SK-MEL-5 (cell line): ENCODE results near the gene FHOD3. TPM values are rescaled to one million over a fixed set of nuclear protein-coding genes. Genes with fewer than 3 reads are reported as not detected.

Source experiments
- DNase-seq: peaks from one replicate; pipeline ENCODE4 v3.0.0-alpha.2; 2016; ENCODE audit warnings: low read depth, low spot score
- in situ Hi-C: cut with HindIII; loops from 2 replicates; pipeline ENCODE4 v1.10.0; 2016; ENCODE audit warnings: low sequenced_read_pairs, high pct_unique_total_duplicates, low pct_unique_long_range_greater_than_20kb
- total RNA-seq: library from RNA; depleted of rRNA; stranded (reverse); fragments of >200 nt; shearing (Covaris generic); gene quantifications from 2 replicates; pipeline ENCODE4 v1.2.3, GENCODE V29; 2014

FHOD3 gene
- total RNA-seq, 1 experiment from 2014 or later: 2.4 TPM

DNA sequence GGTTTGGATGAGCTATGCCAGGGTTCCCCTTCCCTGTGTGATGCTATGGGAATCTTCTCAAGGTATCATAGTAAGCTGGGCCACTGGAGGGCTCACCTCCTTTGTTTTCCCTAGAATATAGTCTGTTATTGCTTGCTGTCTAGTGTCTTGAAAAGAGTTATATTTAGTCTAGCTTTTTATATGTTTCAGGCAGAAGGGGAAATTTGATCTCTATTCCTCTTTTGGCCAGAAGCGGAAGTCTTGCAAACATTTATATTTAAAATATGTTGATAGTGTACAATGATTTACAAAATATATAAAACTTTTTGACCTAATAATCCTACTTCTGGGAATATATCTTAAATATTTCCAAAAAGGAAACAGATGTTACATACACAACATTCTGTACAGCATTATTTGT lies 260.7 kb downstream of the FHOD3 start:
- in situ Hi-C loops: no loop called here
- no peak for DNase-seq

DNA sequence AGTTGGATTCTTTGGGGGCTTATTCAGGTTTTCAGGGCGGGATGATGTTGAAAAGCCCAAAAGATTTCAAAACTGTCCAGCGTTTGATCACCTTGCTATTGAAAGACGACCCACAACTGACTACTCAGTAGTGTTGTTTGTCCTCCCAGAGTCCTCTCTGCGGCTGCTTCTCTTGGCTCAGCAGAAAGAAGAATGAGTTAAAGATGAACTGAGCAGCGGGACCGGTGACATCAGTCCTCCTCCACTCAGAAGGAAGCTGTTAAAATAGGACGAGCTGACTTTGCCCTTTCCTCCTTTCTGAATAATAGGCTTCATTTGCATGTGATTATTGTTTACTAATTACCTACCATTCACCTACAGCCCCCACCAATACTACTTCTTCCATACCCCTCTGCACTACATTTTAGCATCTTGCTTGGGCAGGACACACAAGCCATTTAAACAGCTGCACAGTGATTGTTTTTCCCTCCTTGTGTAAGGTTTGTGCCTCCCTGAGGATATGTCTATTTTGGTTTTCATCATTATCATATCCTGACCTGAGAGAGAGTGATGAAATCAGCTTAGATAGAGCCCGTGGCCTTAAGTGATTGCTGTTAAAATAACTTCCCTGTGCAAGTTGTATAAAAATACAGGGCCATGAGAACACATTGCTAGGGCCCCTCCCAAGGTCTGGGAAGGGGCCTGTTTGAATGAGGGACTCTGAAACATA lies 261.8 kb downstream of the FHOD3 start:
- in situ Hi-C loops: no loop called here
- DNase-seq: no peak

DNA sequence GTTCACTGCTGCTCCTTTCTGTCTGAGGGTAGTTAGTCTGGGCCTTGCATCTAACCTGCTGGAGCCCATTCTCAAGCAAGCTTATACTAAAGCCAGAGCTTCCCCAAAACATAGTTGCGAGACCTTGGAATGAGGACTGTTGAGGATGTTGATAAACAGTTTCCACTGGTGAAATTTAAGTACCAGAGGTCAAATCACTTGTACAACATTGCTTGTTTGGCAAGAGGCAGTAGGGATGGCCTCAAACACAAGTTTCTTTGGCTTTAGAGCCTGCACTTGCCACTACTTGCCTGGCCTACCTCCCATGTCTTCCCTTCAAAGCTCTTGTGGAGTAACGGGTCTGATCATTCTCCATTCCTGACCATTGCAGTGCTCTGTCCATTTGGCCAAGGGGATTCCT lies 262.7 kb downstream of the FHOD3 start:
- DNase-seq: no peak

DNA sequence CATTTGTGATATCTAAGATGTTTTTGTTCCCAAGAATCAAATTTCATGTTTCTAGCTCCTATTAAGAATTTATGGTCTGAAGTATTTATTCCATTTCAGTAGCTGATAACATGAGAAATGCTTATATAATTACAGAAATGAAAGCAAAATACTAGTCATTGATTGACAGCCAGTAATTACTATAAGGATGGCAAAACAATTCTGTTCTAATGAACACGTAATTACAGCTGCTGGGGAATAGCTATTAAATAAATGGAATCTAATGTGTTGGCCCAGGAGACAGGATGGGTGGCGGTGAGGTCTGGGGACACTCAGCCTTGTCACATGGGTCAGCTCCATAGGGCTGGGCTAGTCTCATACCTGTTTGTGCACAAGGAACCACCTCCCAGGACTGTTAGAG lies 263.5 kb downstream of the FHOD3 start:
- in situ Hi-C loops: no loop called here

More for the DNA sequence above, 262.7 kb downstream of the FHOD3 start:
- in situ Hi-C loops: no loop called here

DNA sequence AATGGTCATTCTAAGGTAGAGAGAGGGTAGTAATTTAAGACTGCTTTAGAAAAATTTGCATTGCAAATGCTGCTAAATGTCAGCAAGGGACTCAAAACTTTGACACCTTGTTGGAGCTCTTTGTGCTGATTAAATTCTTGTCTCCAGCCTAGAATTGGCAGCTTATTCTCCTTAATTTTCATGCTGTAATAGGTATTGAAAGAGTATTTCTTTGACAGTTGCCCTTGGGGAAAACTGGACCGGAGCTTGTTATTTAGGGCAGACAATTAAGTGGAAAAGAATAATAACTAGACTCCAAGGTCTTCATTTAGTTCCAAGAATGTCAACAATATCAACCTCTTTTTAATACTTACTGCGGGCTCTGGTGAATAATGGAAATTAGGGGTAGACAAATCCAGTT lies 267.3 kb downstream of the FHOD3 start:
- in situ Hi-C loops: no loop called here
- DNase-seq: no peak

More for the DNA sequence above, 263.5 kb downstream of the FHOD3 start:
- no peak for DNase-seq

DNA sequence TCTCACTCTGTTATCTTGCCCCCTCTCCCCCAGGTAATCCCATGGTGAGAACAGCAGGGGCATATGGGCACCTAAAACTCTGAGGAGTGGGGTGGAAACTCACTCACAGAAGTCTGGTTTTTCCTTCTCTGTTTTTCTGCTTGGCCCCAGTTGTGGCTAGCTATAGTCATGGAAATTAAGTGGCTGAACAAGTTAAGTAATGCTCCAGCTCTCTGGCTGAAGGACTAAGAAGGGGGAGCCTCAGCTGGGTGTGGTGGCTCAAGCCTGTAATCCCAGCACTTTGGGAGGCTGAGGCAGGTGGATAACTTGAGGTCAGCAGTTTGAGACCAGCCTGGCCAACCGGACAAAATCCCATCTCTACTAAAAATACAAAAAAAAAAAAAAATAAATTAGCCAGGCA lies 270.3 kb downstream of the FHOD3 start:
- no peak for DNase-seq
- in situ Hi-C loops: no loop called here

DNA sequence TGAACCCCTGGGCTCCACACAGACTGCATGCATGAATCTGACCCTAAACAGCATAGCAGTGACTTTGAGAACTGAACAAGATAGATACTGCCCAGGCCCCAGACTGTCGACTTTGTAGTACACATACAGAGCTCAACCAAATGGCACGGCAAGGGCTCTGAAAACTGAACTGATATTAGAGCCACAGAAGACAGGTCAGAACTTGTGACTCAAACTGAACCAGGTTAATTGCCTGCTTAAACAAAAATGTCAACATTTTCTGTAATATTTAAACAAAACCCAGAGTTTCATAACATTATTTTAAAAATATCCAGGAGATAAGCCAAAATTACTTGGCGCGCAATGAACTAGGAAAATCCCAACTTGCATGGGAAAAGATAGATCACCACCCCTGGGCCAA lies 271.0 kb downstream of the FHOD3 start:
- DNase-seq: no peak
- in situ Hi-C loops: no loop called here

DNA sequence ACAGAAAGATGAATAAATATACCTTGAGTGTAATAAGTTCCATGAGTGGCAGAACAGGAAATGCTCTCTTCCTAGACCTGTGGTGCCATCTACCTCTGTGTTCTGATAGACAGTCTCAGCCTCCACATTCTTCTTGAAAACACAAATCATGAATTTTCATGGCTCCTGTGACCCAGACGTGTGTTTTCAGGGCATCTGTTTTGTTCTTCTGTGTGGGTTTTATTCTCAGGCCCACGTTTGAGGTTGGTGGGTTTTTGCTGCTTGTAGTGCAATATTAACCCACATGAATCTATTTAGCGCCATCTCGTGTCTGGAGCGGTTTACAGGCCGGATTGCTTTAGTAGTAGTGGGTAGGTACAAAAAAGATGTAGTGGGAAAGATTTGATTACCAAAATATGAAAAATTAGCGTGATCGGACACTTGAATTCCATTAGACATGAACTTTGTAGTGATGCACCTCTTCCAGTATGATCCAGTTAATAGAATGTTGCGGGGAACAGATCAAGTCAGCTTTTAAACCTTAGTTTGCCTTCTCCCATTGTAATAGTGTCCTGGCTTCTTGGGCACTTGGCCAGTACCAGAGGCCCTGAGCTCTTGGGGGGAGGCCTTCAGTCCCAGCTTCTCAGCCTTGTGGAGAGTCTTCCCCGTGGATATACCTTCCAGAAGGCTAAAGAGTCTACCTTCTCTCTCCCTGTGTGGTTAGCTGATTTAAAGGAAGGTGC lies 274.8 kb downstream of the FHOD3 start:
- in situ Hi-C loops: no loop called here

DNA sequence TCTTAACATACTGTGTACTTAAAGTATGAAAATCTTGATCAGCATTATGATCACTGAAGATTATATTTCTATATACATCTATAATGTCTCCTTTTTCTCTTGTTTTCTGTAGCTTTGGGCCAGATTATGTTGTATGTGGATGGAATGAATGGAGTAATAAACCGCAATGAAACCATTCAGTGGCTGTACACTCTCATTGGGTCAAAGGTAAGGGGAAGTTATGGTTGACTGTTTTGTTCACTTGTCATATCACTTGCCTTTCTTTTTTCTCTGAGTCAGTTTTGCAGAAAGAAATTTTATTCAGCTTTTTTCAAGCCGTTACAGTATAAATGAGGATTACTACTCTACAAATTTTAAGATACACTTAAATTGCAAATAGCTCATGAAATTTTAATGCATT lies 278.8 kb downstream of the FHOD3 start:
- no peak for DNase-seq
- in situ Hi-C loops: no loop called here

More for the DNA sequence above, 274.8 kb downstream of the FHOD3 start:
- DNase-seq: peak; percentile 64

DNA sequence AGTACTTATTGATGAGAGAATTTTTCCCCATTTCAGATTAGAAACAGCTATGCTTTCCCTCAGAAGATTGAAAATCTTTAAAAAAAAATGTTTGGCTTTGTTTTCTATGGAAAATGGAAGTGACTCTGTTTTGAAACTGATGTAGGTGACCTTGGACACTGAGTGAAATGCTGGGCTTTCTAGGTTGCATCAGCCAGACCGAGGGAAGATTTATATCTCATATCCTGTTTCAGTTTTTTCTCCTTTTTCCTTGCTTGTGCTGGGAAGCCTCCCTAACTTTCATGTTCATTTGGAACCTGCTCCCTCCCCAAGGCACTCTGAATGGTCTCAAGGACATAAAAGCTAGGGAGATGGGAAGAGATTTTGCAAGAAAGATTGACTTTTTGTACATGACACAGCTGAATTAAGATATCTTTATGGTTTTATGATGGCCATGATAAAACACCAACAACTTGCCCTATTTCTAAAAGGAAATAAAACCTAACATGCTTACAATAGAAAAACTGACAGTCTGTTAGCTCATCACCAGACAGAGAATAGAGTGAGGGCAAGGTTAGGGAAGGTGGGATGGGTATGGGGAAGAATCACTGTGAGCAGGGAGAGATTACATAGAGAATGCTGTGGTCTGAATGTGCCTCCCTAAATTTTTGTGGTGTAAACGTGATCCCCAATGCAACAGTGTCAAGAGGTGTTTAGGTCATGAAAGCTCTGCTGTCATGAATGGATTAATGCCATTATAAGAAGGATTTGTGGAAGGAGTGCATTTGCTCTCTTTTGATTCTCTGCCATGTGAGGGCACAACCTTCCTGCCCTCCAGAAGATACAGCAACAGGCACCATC lies 281.6 kb downstream of the FHOD3 start:
- no peak for DNase-seq
- in situ Hi-C loops: no loop called here

DNA sequence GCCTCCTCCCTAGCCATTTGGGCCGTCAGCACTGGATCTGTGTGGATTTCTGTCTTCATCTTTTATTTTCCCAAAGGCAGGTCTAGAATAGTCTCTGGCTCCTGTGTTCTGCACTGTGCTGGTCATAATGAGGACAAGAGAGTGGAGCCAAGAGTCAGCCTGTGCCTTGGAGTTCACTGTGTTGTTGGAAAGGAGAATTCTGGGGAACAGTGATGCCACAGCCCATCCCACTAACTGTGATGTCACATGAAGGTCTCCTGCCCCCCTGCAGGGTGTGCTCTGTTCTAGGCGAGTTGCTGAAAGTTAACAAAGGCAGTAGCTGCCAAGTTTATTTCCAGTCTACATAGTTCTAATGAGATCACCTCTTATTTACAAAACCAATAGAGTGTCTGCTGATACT lies 282.8 kb downstream of the FHOD3 start:
- in situ Hi-C loops: no loop called here
- no peak for DNase-seq

DNA sequence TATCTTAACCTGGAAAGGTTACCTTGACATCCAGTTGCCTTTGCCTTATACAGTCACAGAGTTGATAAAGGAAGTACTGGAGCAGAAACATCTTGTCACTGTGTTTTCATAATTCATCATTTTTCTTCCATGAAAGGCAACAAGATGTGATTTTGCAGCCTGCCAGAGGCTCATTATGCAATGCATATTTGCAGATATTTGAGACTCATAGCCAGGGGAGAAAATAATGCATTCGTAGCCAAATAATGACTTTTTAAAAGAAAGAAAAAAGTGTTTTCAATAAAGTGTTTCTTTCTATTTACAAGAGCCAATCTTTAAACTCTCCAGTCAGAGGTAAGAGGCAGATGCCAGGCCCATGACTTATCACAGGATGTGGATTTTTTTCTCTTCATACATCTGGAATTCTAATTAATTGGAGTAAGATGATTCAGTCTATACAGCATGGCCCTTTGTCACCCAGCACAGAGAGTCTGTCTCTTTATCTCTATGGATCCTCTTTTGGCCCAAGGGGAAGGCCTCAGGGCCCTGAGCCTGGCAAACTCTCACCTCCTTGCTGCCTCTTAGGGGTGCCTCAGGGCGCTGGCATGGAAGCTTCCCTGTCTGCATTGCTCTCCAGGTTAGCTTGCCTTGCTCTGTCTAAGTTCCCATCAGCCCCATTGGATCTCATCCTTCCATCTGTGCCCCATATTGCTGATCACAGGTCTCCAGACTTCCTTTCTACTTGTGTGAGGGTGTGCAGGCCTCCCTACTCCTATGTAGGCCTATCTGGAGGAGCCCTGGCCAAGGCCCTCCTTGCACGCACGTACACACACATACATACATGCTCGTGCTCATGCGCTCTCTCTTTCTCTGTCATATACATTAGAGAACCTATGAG lies 283.6 kb downstream of the FHOD3 start:
- DNase-seq: peak; percentile 9
- in situ Hi-C loops: no loop called here

DNA sequence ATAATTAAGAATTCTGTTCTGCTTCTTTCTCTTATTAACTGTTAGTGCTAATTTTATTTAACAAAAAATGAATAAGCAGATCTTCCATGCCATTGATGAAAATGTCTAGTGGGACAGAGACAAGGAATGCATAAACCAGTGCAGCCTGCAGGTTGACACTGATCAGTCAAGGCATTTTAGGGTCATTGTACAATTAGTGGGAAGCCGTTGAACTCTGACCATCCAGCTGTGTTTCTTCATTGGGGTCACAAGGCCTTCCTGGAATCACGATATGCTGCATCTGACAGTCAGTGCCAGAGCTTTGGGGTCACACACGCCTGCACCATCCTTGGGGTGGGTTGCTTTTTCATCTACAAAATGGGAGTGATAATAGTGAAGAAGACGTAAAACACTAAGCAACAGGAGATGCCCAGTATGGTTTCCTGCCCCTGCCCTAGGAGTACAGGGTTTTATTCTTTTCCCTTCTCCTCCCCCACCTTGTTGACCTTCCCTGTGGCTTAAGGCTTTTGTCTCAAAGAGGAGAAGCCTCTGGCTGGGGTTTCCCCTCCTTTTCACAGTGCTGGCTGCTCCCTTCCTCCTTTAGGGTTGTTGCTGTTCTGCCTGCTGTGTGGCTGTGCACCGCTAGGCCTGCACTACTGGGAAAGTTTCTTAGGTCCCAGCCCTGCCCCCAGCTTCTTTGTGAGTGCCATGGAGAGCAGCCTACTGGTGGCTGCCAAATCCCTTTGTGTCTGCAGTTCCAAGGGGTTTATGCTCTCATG lies 285.7 kb downstream of the FHOD3 start:
- peak; percentile 40 for DNase-seq
- in situ Hi-C loops: no loop called here

DNA sequence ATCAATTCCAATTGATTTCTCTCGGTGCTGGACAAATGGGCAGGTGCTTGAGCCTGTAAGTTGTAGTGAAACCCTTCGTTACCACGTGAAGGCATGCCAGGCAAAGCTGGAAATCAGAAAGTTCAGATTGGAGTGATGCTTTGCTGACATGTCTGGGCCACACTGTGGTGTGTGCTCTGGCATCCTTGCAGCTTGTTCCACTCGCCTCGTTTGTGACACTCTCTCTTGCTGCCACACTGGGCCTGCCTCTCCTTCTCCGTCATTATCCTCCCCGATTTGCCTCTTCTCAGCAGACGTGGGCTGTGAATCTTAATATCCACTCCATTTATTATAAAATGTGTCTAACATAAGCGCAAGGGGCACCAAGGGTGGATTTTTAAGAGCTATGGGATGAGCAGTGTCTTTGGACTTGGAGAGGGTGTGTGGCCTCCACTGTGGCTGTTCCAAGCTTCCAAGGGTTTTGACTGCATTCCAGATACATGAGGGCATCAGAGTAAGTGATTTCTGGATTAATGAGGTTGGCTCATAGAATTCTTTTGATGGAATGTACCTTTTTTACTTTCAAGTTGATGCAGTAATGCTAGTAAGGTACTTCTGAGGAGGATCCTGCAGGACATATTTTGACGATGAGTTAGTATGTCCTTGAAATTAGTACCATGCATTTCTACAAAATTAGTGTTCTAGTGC lies 292.5 kb downstream of the FHOD3 start:
- in situ Hi-C loops: no loop called here

DNA sequence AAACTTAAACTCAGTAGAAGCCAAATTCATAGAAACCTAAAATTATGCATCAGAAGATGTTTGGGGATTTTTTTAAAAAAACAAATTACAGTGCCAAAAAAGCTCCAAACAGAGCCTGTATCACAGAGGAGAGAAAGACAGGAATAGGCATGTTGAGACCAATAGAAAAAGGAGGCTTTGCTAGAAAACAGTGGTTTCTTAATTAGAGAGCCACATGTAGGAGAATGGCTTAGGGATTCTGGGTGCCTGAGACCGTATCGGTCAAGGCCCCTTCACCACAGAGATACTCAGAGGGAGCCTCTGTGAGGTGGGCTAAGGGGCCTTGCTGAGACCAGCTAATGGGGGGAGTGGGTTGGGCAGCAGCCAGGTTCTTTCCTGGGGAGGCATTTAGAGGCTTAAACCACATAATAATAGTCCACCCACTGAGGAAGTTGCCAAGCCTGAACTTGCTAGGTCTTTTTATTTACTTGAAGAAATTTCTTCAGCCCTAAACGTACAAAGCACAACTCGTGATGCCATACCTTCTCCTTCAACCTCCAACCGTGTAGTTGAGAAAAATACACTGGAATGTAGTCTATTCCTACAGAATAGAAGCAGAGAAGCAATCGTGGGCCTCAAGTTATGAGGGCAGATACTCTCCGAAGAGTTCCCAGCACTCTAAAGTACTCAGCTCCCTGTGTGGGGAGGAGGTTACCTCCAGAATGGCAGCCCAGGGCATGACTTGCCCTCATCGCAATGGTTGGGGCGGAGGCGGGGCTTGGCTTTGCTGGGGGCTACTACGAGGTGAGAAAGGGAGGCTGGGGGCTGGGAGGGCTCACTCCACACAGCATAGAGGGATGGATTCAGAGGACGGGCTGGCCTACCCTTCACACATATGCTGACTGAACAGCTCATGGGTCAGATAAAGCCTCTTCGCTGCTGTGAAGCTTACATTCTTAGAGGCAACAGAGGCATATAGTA lies 293.4 kb downstream of the FHOD3 start:
- DNase-seq: no peak
- in situ Hi-C loops: no loop called here

More for the DNA sequence above, 292.5 kb downstream of the FHOD3 start:
- DNase-seq: no peak
